GM23338 (cell line): ENCODE data around the gene CNDP2. TPM values are rescaled to one million over a fixed set of nuclear protein-coding genes. Genes with fewer than 3 reads are reported as not detected.

Experiments
- ATAC-seq: fragments of 200-7000 bp; cut with Tn5 transposase; 3 replicates; pipeline ENCODE4 v1.9.1; 2020
- DNase-seq: peaks from one replicate; pipeline ENCODE4 v3.0.0-alpha.2; 2015; ENCODE audit warnings: low spot score
- H2AFZ ChIP-seq: fragments of 200-600 bp; sonication (generic); 2 replicates; pipeline ENCODE4 v1.8.0; 2016; ENCODE audit warnings: antibody characterized with exemption, mild to moderate bottlenecking, moderate library complexity
- H3F3A ChIP-seq: fragments of 200-600 bp; sonication (generic); replicated peaks from 2 replicates; pipeline ENCODE4 v1.8.0; 2017; ENCODE audit warnings: antibody characterized with exemption, mixed run types, low read depth
- H3K27ac ChIP-seq: fragments of 200-600 bp; sonication (generic); 2 replicates; pipeline ENCODE4 v1.6.1; 2016; ENCODE audit warnings: low read depth
- H3K27me3 ChIP-seq: fragments of 200-600 bp; sonication (generic); 2 replicates; pipeline ENCODE4 v1.8.0; 2016; ENCODE audit warnings: mild to moderate bottlenecking, mixed run types, moderate library complexity; ENCODE audit not compliant: insufficient read depth
- H3K36me3 ChIP-seq: fragments of 200-600 bp; sonication (generic); 2 replicates; pipeline ENCODE4 v1.8.0; 2016; ENCODE audit warnings: mild to moderate bottlenecking; ENCODE audit not compliant: insufficient read depth
- H3K4me1 ChIP-seq: fragments of 200-600 bp; sonication (generic); 2 replicates; pipeline ENCODE4 v1.8.0; 2016; ENCODE audit warnings: mild to moderate bottlenecking, moderate library complexity; ENCODE audit not compliant: insufficient read depth
- H3K4me2 ChIP-seq: fragments of 200-600 bp; sonication (generic); 2 replicates; pipeline ENCODE4 v1.7.1; 2017; ENCODE audit warnings: mixed run types
- H3K4me3 ChIP-seq: fragments of 200-600 bp; sonication (generic); 2 replicates; pipeline ENCODE4 v1.6.1; 2016; ENCODE audit warnings: mixed run types
- H3K79me2 ChIP-seq: fragments of 200-600 bp; sonication (generic); replicated peaks from 2 replicates; pipeline ENCODE4 v1.8.0; 2017; ENCODE audit warnings: mild to moderate bottlenecking; ENCODE audit not compliant: insufficient read depth
- H3K9me2 ChIP-seq: fragments of 200-600 bp; sonication (generic); 2 replicates; pipeline ENCODE4 v1.8.0; 2017; ENCODE audit not compliant: insufficient read depth
- H4K20me1 ChIP-seq: fragments of 200-600 bp; sonication (generic); replicated peaks from 2 replicates; pipeline ENCODE4 v1.8.0; 2017; ENCODE audit warnings: mild to moderate bottlenecking; ENCODE audit not compliant: insufficient read depth
- H3K27ac Mint-ChIP-seq: 2 replicates; pipeline ENCODE4 v1.8.0; 2020; ENCODE audit warnings: inconsistent platforms, mild to moderate bottlenecking, moderate library complexity, mixed read lengths
- H3K27me3 Mint-ChIP-seq: 3 replicates; pipeline ENCODE4 v1.8.0; 2022; ENCODE audit warnings: low read depth, mild to moderate bottlenecking, moderate library complexity, mixed read lengths, inconsistent platforms; ENCODE audit not compliant: insufficient read depth, poor library complexity
- H3K36me3 Mint-ChIP-seq: 3 replicates; pipeline ENCODE4 v1.8.0; 2021; ENCODE audit warnings: low read depth, mild to moderate bottlenecking, inconsistent platforms, moderate library complexity, mixed read lengths
- H3K4me1 Mint-ChIP-seq: 3 replicates; pipeline ENCODE4 v1.8.0; 2020; ENCODE audit warnings: mild to moderate bottlenecking, inconsistent platforms, mixed read lengths
- H3K4me3 Mint-ChIP-seq: 3 replicates; pipeline ENCODE4 v1.8.0; 2021; ENCODE audit warnings: moderate library complexity, mild to moderate bottlenecking, inconsistent platforms, mixed read lengths
- H3K9me3 Mint-ChIP-seq: 3 replicates; pipeline ENCODE4 v1.8.0; 2020; ENCODE audit warnings: moderate library complexity, mild to moderate bottlenecking, inconsistent platforms, mixed read lengths
- CTCF ChIP-seq, 2 experiments: fragments of 200-600 bp in 1 of 2; sonication (generic) in 1 of 2; conservative IDR thresholded peaks; 2 replicates each; pipeline versions ENCODE4 v1.5.1 to v1.6.1; 2016 to 2017; ENCODE audit warnings: antibody characterized with exemption in 2 of 2, low read depth in 2 of 2, mild to moderate bottlenecking in 2 of 2, moderate library complexity in 1 of 2
- EZH2phosphoT487 ChIP-seq: fragments of 200-600 bp; sonication (generic); IDR thresholded peaks from one replicate; pipeline ENCODE4 v1.8.1; 2018; ENCODE audit warnings: antibody characterized with exemption; ENCODE audit not compliant: unreplicated experiment
- JUNB ChIP-seq: IDR thresholded peaks from one replicate; pipeline ENCODE4 v1.6.1; 2016; ENCODE audit warnings: antibody characterized with exemption; ENCODE audit not compliant: unreplicated experiment
- ZNF331 ChIP-seq: fragments of 250-450 bp; sonication (Bioruptor Pico); IDR thresholded peaks from 2 replicates; pipeline ENCODE4 v1.5.0; 2020; ENCODE audit warnings: low read depth, mild to moderate bottlenecking, moderate library complexity
- polyA plus RNA-seq: library from polyadenylated mRNA; unstranded; fragments of >200 nt; fragmentation: Nextera tagmentation; extraction: Ambion mirVana; gene quantifications from 2 replicates; pipeline ENCODE4 v1.2.1, GENCODE V29; 2016
- total RNA-seq: library from RNA; depleted of rRNA; stranded (reverse); fragments of >200 nt; shearing (Covaris generic); gene quantifications from 2 replicates; pipeline ENCODE4 v1.2.3, GENCODE V29; 2014

The CNDP2 gene
- total and polyA plus RNA-seq, 2 experiments from 2014 or later, result 116 to 175 TPM

GRCh38 chr18:74531043-74531442 is 34.9 kb downstream of the CNDP2 start:
- no peak for DNase-seq
- H3K4me1 Mint-ChIP-seq, result no peaks in the 10 kb centered on the region
- no peak overlapping the region for H3K4me3 Mint-ChIP-seq

GRCh38 chr18:74532511-74533025 is 36.4 kb downstream of the CNDP2 start:
- H3K9me3 Mint-ChIP-seq, result no peaks in the 10 kb centered on the region; the same call in 1 of the 3 replicates
- Histone ChIP-seq H3K9me2 (0 out of 2 replicates have a peak, but pooled peaks cover 4% of the 10 kb centered on the region), H4K20me1 (no peaks in the 10 kb centered on the region), H3K4me3 (no peak overlapping the region), H2AFZ (no peak overlapping the region), H3K79me2 (no peaks in the 10 kb centered on the region), H3K36me3 (no peaks in the 10 kb centered on the region), H3K27ac (no peak overlapping the region), H3K4me2 (no peak overlapping the region), H3K4me1 (no peaks in the 10 kb centered on the region), H3K27me3 (no peaks in the 10 kb centered on the region), H3F3A (no peaks in the 10 kb centered on the region)
- no peaks in the 10 kb centered on the region for H3K4me1 Mint-ChIP-seq
- H3K4me3 Mint-ChIP-seq, result no peak overlapping the region
- ATAC-seq (no peak), DNase-seq (no peak)
- H3K36me3 Mint-ChIP-seq, result no peaks in the 10 kb centered on the region; the same call in 2 of the 3 replicates
- no peak overlapping the region for H3K27ac Mint-ChIP-seq
- peaks cover 1% of the 10 kb centered on the region for H3K27me3 Mint-ChIP-seq
- no peak for TF ChIP-seq EZH2phosphoT487

More at GRCh38 chr18:74531043-74531442, 34.9 kb downstream of the CNDP2 start:
- H3K27ac ChIP-seq, result no peak overlapping the region
- H3K4me3 ChIP-seq, result no peak overlapping the region
- H3K4me1 ChIP-seq, result no peaks in the 10 kb centered on the region
- peaks cover 7% of the 10 kb centered on the region; the same call in 1 of the 2 replicates for H3K9me2 ChIP-seq
- no peak for ATAC-seq
- no peaks in the 10 kb centered on the region for H3F3A ChIP-seq
- no peak overlapping the region for H2AFZ ChIP-seq
- H3K36me3 Mint-ChIP-seq, result no peaks in the 10 kb centered on the region; the same call in 2 of the 3 replicates
- peaks cover 5% of the 10 kb centered on the region for H3K9me3 Mint-ChIP-seq
- H3K36me3 ChIP-seq, result no peaks in the 10 kb centered on the region
- no peaks in the 10 kb centered on the region for H3K27me3 ChIP-seq
- no peak overlapping the region for H3K27ac Mint-ChIP-seq
- peaks cover 1% of the 10 kb centered on the region for H3K27me3 Mint-ChIP-seq
- no peak overlapping the region for H3K4me2 ChIP-seq
- TF ChIP-seq CTCF (conservative IDR thresholded peaks at IDR 0.05; ENCODE audit: low read depth in 2 of 2), result no peak
- TF ChIP-seq ZNF331 (CRISPR knock-in tag), result no peak
- H3K79me2 ChIP-seq, result no peaks in the 10 kb centered on the region
- H4K20me1 ChIP-seq, result no peaks in the 10 kb centered on the region

- no peaks in the 10 kb centered on the region; the same call in 2 of the 3 replicates for H3K36me3 Mint-ChIP-seq
Measured at GRCh38 chr18:74533666-74534065, 37.5 kb downstream of the CNDP2 start.

More at GRCh38 chr18:74533666-74534065, 37.5 kb downstream of the CNDP2 start:
- no peaks in the 10 kb centered on the region for H3K79me2 ChIP-seq
- no peaks in the 10 kb centered on the region for H3K4me1 Mint-ChIP-seq
- no peak for TF ChIP-seq ZNF331 (CRISPR knock-in tag)
- no peak for TF ChIP-seq EZH2phosphoT487
- no peak for TF ChIP-seq CTCF (conservative IDR thresholded peaks at IDR 0.05; ENCODE audit: low read depth in 2 of 2)
- TF ChIP-seq JUNB, result no peak
- H3K36me3 ChIP-seq, result no peaks in the 10 kb centered on the region
- peak; percentile 51; the same call in 2 of the 3 replicates for ATAC-seq
- H3K9me3 Mint-ChIP-seq, result no peaks in the 10 kb centered on the region; the same call in none of the 3 replicates
- H3K4me3 Mint-ChIP-seq, result no peak overlapping the region
- no peaks in the 10 kb centered on the region for H3K4me1 ChIP-seq
- H3K4me2 ChIP-seq, result no peak overlapping the region
- no peaks in the 10 kb centered on the region for H4K20me1 ChIP-seq
- H3F3A ChIP-seq, result no peaks in the 10 kb centered on the region
- no peak overlapping the region; the same call in 1 of the 2 replicates for H3K27ac Mint-ChIP-seq
- 0 out of 2 replicates have a peak, but pooled peaks cover 4% of the 10 kb centered on the region for H3K9me2 ChIP-seq
- no peak overlapping the region for H2AFZ ChIP-seq
- DNase-seq, result peak; percentile 30
- peaks cover 1% of the 10 kb centered on the region for H3K27me3 Mint-ChIP-seq
- H3K27ac ChIP-seq, result no peak overlapping the region
- H3K27me3 ChIP-seq, result no peaks in the 10 kb centered on the region
- no peak overlapping the region for H3K4me3 ChIP-seq
